IMR-90 (cell line): ENCODE data around the gene PISD. TPM values are rescaled to one million over a fixed set of nuclear protein-coding genes. Genes with fewer than 3 reads are reported as not detected.

Experiments
- ATAC-seq: fragments of 200-7000 bp; cut with Tn5 transposase; 2 replicates; pipeline ENCODE4 v1.9.1; 2020; ENCODE audit warnings: low read depth, mild to moderate bottlenecking, moderate library complexity
- BruUV-seq: library from RNA; stranded (reverse); fragments of 400-500 nt; replicated peaks from 2 replicates; lab custom pipeline; 2021; lab: Mats Ljungman, UMichigan
- CTCF ChIA-PET: fragments of 300-600 bp; formaldehyde crosslinking; extraction: SDS; loops from one replicate; lab custom pipeline; 2021; ENCODE audit warnings: antibody characterized with exemption; lab: Yijun Ruan, JAX
- POLR2A ChIA-PET: fragments of 300-600 bp; sonication (Branson Sonifier 250); formaldehyde crosslinking; loops from one replicate; lab custom pipeline; 2022; ENCODE audit warnings: antibody characterized with exemption; ENCODE audit not compliant: unreplicated experiment; lab: Charles Lee
- DNase-seq: peaks from one replicate; pipeline ENCODE4 v3.0.0; 2013
- H2AFZ ChIP-seq: replicated peaks from 2 replicates; pipeline ENCODE3; 2013; ENCODE audit warnings: low read length, mild to moderate bottlenecking; ENCODE audit not compliant: poor library complexity
- H2AK5ac ChIP-seq: 2 replicates; pipeline ENCODE4 v1.6.1; 2013; ENCODE audit warnings: low read depth, low read length, inconsistent platforms
- H2AK9ac ChIP-seq: replicated peaks from 2 replicates; pipeline ENCODE3; 2013; ENCODE audit warnings: mild to moderate bottlenecking, low read depth, low read length, moderate library complexity; ENCODE audit not compliant: poor library complexity
- H2BK120ac ChIP-seq: 2 replicates; pipeline ENCODE4 v1.6.1; 2013; ENCODE audit warnings: low read depth, low read length, inconsistent platforms
- H2BK15ac ChIP-seq: 3 replicates; pipeline ENCODE4 v1.6.1; 2013; ENCODE audit warnings: low read depth, low read length, inconsistent platforms
- H2BK20ac ChIP-seq: 2 replicates; pipeline ENCODE4 v1.6.1; 2013; ENCODE audit warnings: low read depth, mild to moderate bottlenecking, inconsistent platforms, low read length, moderate library complexity
- H2BK5ac ChIP-seq: 2 replicates; pipeline ENCODE4 v1.6.1; 2013; ENCODE audit warnings: mild to moderate bottlenecking, low read depth, low read length, inconsistent platforms; ENCODE audit not compliant: poor library complexity, severe bottlenecking
- H3K14ac ChIP-seq: replicated peaks from 2 replicates; pipeline ENCODE4 v1.6.1; 2013; ENCODE audit warnings: low read depth, low read length, inconsistent platforms
- H3K18ac ChIP-seq: 2 replicates; pipeline ENCODE4 v1.6.1; 2013; ENCODE audit warnings: low read depth, low read length, control low read depth
- H3K23ac ChIP-seq: 2 replicates; pipeline ENCODE4 v1.6.1; 2013; ENCODE audit warnings: low read depth, low read length, inconsistent platforms
- H3K27ac ChIP-seq: 2 replicates; pipeline ENCODE4 v1.5.1; 2013; ENCODE audit warnings: mild to moderate bottlenecking, control low read depth, low read length; ENCODE audit not compliant: insufficient read depth
- H3K27me3 ChIP-seq: 2 replicates; pipeline ENCODE4 v1.6.1; 2013; ENCODE audit warnings: low read length; ENCODE audit not compliant: control insufficient read depth, insufficient read depth
- H3K36me3 ChIP-seq: 2 replicates; pipeline ENCODE4 v1.6.1; 2013; ENCODE audit warnings: low read length, mixed read lengths; ENCODE audit not compliant: control insufficient read depth, insufficient read depth
- H3K4ac ChIP-seq: 2 replicates; pipeline ENCODE4 v1.6.1; 2013; ENCODE audit warnings: low read depth, low read length, inconsistent platforms
- H3K4me1 ChIP-seq: 2 replicates; pipeline ENCODE4 v1.6.1; 2013; ENCODE audit warnings: low read length, mixed read lengths; ENCODE audit not compliant: control insufficient read depth, insufficient read depth
- H3K4me2 ChIP-seq: 2 replicates; pipeline ENCODE4 v1.6.1; 2013; ENCODE audit warnings: low read depth, mild to moderate bottlenecking, control low read depth, low read length, moderate library complexity
- H3K4me3 ChIP-seq: 2 replicates; pipeline ENCODE4 v1.5.1; 2013; ENCODE audit warnings: low read depth, mild to moderate bottlenecking, control low read depth, low read length, moderate library complexity; ENCODE audit not compliant: insufficient read depth
- H3K56ac ChIP-seq: 2 replicates; pipeline ENCODE4 v1.6.1; 2013; ENCODE audit warnings: low read length, inconsistent platforms; ENCODE audit not compliant: insufficient read depth; ENCODE audit errors: extremely low read depth
- H3K79me1 ChIP-seq, 2 experiments: 2 replicates each; pipeline ENCODE4 v1.6.1; 2013; ENCODE audit warnings: low read length in 2 of 2, inconsistent platforms in 1 of 2, low read depth in 1 of 2
- H3K9ac ChIP-seq: 2 replicates; pipeline ENCODE4 v1.6.1; 2013; ENCODE audit warnings: low read depth, low read length, control low read depth
- H3K9me1 ChIP-seq: 2 replicates; pipeline ENCODE4 v1.6.1; 2013; ENCODE audit warnings: low read length, inconsistent platforms; ENCODE audit not compliant: insufficient read depth
- H3K9me3 ChIP-seq: 2 replicates; pipeline ENCODE4 v1.6.1; 2013; ENCODE audit warnings: low read length; ENCODE audit not compliant: control insufficient read depth, insufficient read depth
- H4K20me1 ChIP-seq: 2 replicates; pipeline ENCODE4 v1.6.1; 2013; ENCODE audit warnings: low read length, inconsistent platforms; ENCODE audit not compliant: insufficient read depth
- H4K5ac ChIP-seq: 2 replicates; pipeline ENCODE4 v1.6.1; 2013; ENCODE audit warnings: mild to moderate bottlenecking, low read depth, low read length, control low read depth
- H4K8ac ChIP-seq, 2 experiments: 2 replicates each; pipeline ENCODE4 v1.6.1; 2013; ENCODE audit warnings: low read depth in 2 of 2, low read length in 2 of 2, control low read depth in 1 of 2, inconsistent platforms in 1 of 2
- H4K91ac ChIP-seq: 2 replicates; pipeline ENCODE4 v1.6.1; 2013; ENCODE audit warnings: low read depth, low read length, inconsistent platforms; ENCODE audit not compliant: insufficient read depth
- BHLHE40 ChIP-seq: fragments of 150-350 bp; IDR thresholded peaks from 2 replicates; pipeline ENCODE4 v1.6.1; 2016; ENCODE audit warnings: mild to moderate bottlenecking, low read depth, low read length
- CEBPB ChIP-seq: IDR thresholded peaks from 2 replicates; pipeline ENCODE4 v1.6.1; 2012; ENCODE audit warnings: low read depth, low read length, improper control_type of control experiment
- CHD1 ChIP-seq: IDR thresholded peaks from 2 replicates; pipeline ENCODE4 v1.6.1; 2012; ENCODE audit warnings: low read depth, low read length, improper control_type of control experiment
- CTCF ChIP-seq: conservative IDR thresholded peaks from 2 replicates; pipeline ENCODE4 v1.5.1; 2012; ENCODE audit warnings: mild to moderate bottlenecking, low read depth, low read length, improper control_type of control experiment
- ELK1 ChIP-seq: fragments of 150-350 bp; IDR thresholded peaks from 2 replicates; pipeline ENCODE4 v1.6.1; 2016; ENCODE audit warnings: low read depth, mild to moderate bottlenecking, low read length, moderate library complexity, borderline replicate concordance
- FOS ChIP-seq: fragments of 150-350 bp; IDR thresholded peaks from 2 replicates; pipeline ENCODE4 v1.6.1; 2016; ENCODE audit warnings: low read depth, low read length
- MAFK ChIP-seq: IDR thresholded peaks from 2 replicates; pipeline ENCODE4 v1.6.1; 2012; ENCODE audit warnings: low read depth, low read length, improper control_type of control experiment
- MAZ ChIP-seq: IDR thresholded peaks from 2 replicates; pipeline ENCODE4 v1.6.1; 2012; ENCODE audit warnings: low read depth, mild to moderate bottlenecking, low read length, improper control_type of control experiment, moderate library complexity, borderline replicate concordance
- MXI1 ChIP-seq: IDR thresholded peaks from 2 replicates; pipeline ENCODE4 v1.6.1; 2012; ENCODE audit warnings: low read depth, mild to moderate bottlenecking, low read length, moderate library complexity, borderline replicate concordance
- NFE2L2 ChIP-seq: fragments of 150-350 bp; IDR thresholded peaks from 2 replicates; pipeline ENCODE4 v1.6.1; 2016; ENCODE audit warnings: low read depth, mild to moderate bottlenecking, low read length
- POLR2A ChIP-seq: IDR thresholded peaks from 2 replicates; pipeline ENCODE4 v1.6.1; 2012; ENCODE audit warnings: mild to moderate bottlenecking, low read depth, low read length
- RAD21 ChIP-seq: IDR thresholded peaks from 2 replicates; pipeline ENCODE4 v1.6.1; 2012; ENCODE audit warnings: low read length, improper control_type of control experiment
- RCOR1 ChIP-seq: IDR thresholded peaks from 2 replicates; pipeline ENCODE4 v1.6.1; 2012; ENCODE audit warnings: mild to moderate bottlenecking, low read length, improper control_type of control experiment; ENCODE audit not compliant: insufficient replicate concordance
- RFX5 ChIP-seq: IDR thresholded peaks from 2 replicates; pipeline ENCODE4 v1.8.0; 2012; ENCODE audit warnings: low read depth, mild to moderate bottlenecking, low read length, moderate library complexity
- SMC3 ChIP-seq: fragments of 150-350 bp; IDR thresholded peaks from 2 replicates; pipeline ENCODE4 v1.6.1; 2016; ENCODE audit warnings: low read depth, mild to moderate bottlenecking, antibody characterized with exemption, low read length, moderate library complexity
- USF2 ChIP-seq: fragments of 150-350 bp; IDR thresholded peaks from 2 replicates; pipeline ENCODE4 v1.6.1; 2017; ENCODE audit warnings: mild to moderate bottlenecking, antibody characterized with exemption, low read length, low read depth
- WGBS, 2 experiments: methylation state at CpG; one replicate each; pipeline versions ENCODE4 v1.1.5 to v1.1.7; 2013; ENCODE audit warnings: missing lambda C conversion rate in 2 of 2; ENCODE audit not compliant: insufficient read length in 1 of 2; ENCODE audit errors: extremely low coverage in 2 of 2; 5-methylcytosine and 5-hydroxymethylcytosine counted together
- dilution Hi-C: fragments of 300-500 bp; cut with HindIII; formaldehyde crosslinking; loops from one replicate; pipeline ENCODE4 v1.14.3; 2018; ENCODE audit warnings: low sequenced_read_pairs; ENCODE audit not compliant: unreplicated experiment
- in situ Hi-C: fragments of 300-500 bp; cut with MboI; formaldehyde crosslinking; loops from 3 replicates; pipeline ENCODE4 v1.14.3; 2019; ENCODE audit warnings: low sequenced_read_pairs, inconsistent platforms, mixed read lengths
- intact Hi-C: fragments of 100-400 bp; cut with micrococcal nuclease; formaldehyde crosslinking; loops from 2 replicates; pipeline ENCODE4 v1.10.0; 2022
- polyA plus RNA-seq, 3 experiments: library from polyadenylated mRNA; depleted of rRNA; stranded (reverse); fragments of >200 nt; gene quantifications; 2 replicates each; pipeline ENCODE4 v1.2.3, GENCODE V29; 2012; ENCODE audit warnings: low replicate concordance in 1 of 3
- total RNA-seq: library from RNA; depleted of rRNA; stranded (reverse); fragments of >200 nt; gene quantifications from 2 replicates; pipeline ENCODE4 v1.2.3, GENCODE V29; 2012

PISD gene
- total and polyA plus RNA-seq, 2 of the 4 experiments (the other 2 are of a cell fraction), result 34.1 to 48.8 TPM

- Histone ChIP-seq H3K4me3 (no peak overlapping the region), H2BK20ac (no peak overlapping the region), H4K5ac (no peak overlapping the region), H3K4ac (no peak overlapping the region), H3K79me1 (peaks cover 0 to 11% of the 10 kb centered on the region in 2 experiments; a peak in 1 of 4 replicates), H3K14ac (no peak overlapping the region), H4K20me1 (peaks cover 24% of the 10 kb centered on the region), H2AK5ac (no peak overlapping the region), H3K56ac (no peak overlapping the region), H3K4me1 (peaks cover 5% of the 10 kb centered on the region), H3K18ac (no peak overlapping the region), H2AFZ (no peak overlapping the region), H3K27ac (no peak overlapping the region), H4K91ac (no peak overlapping the region), H2AK9ac (peak overlapping the region; percentile 11), H2BK5ac (no peak overlapping the region), H2BK120ac (no peak overlapping the region), H3K9ac (no peak overlapping the region), H3K9me3 (no peaks in the 10 kb centered on the region), H2BK15ac (no peak overlapping the region), H3K23ac (no peak overlapping the region), H4K8ac (no peak overlapping the region), H3K9me1 (peaks cover 3% of the 10 kb centered on the region; the same call in 1 of the 2 replicates), H3K36me3 (peaks cover 35% of the 10 kb centered on the region), H3K27me3 (no peaks in the 10 kb centered on the region), H3K4me2 (no peak overlapping the region)
- intact Hi-C loops (no loop called here), in situ Hi-C loops (no loop called here), dilution Hi-C loops (no loop called here)
- no TSS peak for BruUV-seq
- ChIA-PET CTCF (no interaction called here), POLR2A (no interaction called here)
- no peak for ATAC-seq
- DNase-seq, result no peak
- WGBS, 2 experiments, result 100% methylated on average over 1 of the region's 4 CpGs; no CpG with 5 or more reads in 1 of the 2 experiments
- TF ChIP-seq ELK1, result no peak
- TF ChIP-seq BHLHE40, result no peak
- no peak for TF ChIP-seq POLR2A
- TF ChIP-seq MAZ, result no peak
- no peak for TF ChIP-seq MXI1
- no peak for TF ChIP-seq CEBPB
- TF ChIP-seq USF2, result no peak
- no peak for TF ChIP-seq CTCF
- TF ChIP-seq RAD21, result no peak
- TF ChIP-seq NFE2L2, result no peak
- TF ChIP-seq FOS, result no peak
- TF ChIP-seq SMC3, result no peak
- no peak for TF ChIP-seq CHD1
- TF ChIP-seq RFX5, result no peak
- no peak for TF ChIP-seq RCOR1
- no peak for TF ChIP-seq MAFK
Measured at GRCh38 chr22:31615940-31616314, 46.1 kb downstream of the PISD start.
